TTC549 (cell line): ENCODE measurements around the gene PSMB2.

ENCODE experiments used
- FAIRE-seq: peaks from 2 replicates; lab custom pipeline; 2012; peaks lifted over from hg19 to GRCh38; lab: Jason Lieb, UNC

PSMB2 gene

DNA sequence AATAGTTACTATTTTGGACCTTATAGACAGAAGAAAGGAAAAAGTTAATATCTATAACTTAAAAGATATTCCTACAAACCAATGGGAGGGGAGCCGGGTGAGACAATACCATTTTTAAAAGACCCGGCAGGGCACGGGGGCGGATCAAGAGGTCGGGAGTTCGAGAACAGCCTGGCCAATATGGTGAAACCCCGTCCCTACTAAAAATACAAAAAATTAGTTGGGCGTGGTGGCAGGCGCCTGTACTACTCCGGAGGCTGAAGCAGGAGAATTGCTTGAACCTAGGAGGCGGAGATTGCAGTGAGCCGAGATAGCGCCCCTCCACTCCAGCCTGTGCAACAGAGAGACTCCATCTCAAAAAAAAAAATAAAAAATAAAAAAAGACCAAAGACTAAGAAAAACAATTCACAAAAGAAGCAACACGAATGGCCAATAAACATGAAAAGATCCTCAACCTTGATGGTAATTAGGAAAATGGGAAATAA is 1.2 kb upstream of the PSMB2 start:
- no peak for FAIRE-seq

DNA sequence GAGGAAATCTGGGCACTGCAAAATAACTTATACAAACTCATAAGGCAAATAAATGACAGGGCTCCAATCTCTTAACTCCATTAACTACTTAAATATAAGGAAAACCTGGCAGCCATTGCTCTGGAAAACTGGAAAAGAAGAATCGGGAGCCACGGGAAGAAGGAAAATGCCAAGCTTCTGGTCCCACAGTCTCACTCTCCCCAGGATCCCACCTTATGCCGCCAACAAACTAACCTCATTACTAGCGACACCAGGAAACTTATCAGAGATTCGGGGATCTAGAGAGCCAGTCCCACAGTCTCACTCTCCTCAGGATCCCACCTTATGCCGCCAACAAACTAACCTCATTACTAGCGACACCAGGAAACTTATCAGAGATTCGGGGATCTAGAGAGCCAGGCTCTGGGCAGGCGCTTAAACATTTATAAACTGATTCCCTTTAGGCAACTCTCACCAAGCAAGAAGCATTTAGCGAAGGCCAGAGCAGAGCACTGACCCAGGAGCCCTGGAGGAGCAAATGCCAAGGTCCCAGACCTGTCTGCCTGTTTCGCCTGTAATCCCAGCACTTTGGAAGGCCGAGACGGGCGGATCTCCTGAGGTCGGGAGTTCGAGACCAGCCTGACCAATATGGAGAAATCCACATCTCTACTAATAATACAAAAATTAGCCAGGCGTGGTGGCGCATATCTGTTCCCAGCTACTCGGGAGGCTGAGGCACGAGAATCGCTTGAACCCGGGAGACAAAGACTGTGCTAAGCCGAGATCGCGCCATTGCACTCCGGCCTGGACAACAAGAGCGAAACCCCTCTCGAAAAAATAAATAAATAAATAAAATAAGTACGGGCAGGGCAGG is 720 bp downstream of the PSMB2 start:
- FAIRE-seq, result no peak

DNA sequence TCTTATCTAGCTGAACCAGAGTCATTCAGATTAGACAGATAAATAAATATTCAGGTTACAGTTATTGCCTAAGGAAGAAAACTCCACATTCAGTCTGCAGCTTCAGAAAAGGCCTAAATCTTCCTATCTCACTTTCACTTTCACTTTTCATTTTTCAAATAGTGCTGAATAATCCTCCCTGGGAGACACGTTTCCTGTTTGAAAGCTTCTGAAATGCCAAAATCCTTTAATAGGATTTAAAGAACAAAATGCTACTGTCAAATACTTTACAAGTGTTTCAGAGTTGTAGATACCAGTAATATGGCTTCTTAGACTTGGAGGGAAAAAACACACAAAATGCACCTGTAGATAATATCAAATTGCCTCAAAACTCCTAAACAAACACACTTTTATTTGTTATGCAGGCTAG is 3.9 kb downstream of the PSMB2 start:
- FAIRE-seq, result no peak

DNA sequence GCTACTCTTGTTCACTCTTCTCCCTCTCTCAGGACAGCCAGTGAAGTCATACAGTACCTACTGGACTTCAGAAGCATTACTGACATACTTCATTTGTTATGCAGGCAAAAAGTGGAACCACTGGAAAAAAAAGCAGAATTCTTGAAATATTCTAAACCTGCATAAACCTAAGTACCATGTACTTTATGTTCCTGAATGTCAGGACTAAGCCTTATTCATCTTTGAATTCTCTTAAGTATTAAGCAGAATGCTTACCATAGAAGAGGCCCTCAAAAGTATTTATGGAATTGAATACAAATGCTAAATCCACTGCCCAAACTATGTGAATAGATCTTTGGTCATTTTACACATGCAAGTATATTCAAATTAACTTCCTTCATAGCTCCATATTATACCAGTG is 7.8 kb downstream of the PSMB2 start:
- FAIRE-seq, result no peak

DNA sequence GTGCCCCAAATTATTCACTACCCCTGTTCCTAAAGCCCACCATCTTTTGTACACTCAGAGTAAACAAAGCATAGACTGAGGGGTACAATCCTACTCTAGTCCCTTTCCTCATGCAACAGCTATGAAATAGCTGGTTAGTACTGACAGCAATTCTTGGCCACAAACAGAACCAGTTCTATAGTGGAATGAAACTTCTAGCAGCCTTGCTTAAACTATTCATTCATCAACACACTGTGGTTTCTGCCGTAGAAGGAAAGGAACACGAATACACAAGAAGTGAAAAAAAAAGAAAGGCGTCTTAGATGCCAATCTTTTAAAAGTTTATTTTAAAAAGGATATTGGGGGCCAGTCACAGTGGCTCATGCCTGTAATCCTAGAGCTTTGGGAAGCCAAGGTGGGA is 9.9 kb downstream of the PSMB2 start:
- no peak for FAIRE-seq

DNA sequence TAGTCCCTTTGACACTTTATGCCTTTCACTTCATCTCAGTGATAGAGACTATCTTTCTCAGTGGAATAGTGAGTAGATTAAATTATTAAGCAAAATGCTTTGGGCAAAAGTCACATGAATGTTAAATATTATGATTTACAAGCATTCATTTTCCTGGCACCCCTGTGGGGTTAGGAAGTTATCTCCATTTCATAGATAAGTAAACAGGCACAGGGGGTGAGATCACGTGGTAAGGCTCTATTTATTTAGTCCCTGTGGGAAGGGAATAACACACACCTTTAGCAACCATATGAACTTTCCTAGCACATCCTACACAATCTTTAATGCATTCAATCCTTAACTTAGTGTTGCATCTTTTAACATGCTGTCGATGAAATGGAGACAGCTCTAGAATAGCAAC is 12.3 kb downstream of the PSMB2 start:
- FAIRE-seq, result no peak

DNA sequence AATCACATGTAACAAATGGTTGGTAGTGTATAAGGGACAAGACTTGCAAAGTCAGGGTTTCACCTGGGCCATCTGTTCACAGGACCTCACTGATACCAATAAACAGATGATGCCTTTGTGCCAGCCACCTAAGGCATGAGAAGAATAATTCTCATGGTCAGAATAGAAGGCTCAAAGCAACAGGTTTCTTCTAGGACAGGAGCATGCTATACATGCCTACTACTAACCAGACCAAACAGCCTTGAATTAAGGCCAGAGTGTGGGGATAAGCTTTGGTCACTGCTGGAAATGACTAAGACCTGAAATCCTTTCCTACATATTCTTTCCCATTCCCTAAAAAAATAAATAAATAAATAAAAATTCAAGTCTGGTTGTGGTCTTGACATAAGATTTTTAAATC is 17.5 kb downstream of the PSMB2 start:
- no peak for FAIRE-seq

DNA sequence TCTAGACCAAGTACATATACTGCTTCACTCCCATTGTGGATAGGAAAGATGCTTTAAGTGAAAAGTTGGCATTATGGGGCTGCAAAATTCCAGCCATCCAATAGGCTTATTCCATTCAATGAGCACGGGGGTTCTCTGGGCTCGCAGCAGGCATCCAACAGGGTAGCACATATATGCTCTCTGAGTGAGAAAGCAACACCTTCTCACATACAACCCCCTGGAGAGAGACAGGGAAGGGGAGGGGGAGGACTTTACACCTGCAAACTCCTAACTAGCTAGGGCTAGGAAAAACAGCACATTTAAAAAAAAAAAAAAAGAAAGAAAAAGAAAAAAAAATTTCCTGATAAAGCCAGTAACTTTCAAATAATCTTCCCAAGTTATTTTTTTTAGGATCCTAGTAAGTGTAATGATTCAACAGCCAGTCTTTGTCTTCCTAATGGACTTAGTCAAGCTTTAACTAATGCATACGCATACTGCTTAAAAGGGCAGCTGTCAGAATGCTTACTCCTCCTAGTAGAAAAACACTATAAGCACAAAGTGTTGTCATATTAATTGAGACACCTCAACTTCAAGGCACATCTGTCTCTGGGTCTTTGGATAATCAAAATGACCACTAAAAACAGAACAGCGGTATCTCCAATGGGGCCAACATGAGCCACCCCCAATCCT is 18.7 kb downstream of the PSMB2 start:
- no peak for FAIRE-seq

DNA sequence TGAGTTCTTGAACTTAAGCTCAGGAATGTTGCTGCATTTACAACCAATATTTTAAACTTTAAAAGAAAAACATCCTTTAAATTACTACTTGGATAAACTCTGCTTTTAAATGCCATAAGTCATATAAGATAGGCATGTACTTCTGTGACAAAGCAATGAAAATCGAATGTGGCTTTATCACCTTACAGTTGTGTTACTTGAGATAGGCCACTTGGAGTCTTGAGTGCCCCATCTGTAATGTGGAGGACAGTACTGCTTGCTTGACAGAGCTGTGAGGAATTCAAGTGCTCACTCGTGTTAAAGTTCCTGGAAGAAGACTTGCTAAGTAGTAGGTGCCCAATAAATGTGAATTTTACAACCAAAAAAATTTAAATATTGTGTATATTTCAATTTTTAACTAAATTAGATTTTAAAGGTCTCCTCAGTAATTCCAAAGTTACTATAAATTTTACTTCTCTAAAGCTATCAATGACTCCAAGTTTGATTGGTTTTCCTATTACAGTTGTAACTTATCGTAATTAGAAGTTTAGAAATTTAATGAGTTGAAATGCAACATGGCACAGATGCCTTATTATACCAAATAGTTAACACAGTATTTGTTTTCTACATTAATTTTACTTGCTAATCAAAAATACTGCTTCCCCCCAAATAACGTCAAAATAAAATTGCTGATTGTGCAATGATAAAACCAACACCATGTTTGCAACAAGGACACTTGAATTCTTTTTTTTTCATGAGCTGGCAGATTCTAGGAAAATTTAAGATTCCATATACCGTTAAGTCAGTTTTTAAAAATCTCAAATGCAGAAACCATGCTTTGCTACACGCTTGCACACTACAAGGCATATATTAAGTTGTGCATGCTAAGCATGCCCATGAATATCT is 21.8 kb downstream of the PSMB2 start:
- FAIRE-seq, result no peak

DNA sequence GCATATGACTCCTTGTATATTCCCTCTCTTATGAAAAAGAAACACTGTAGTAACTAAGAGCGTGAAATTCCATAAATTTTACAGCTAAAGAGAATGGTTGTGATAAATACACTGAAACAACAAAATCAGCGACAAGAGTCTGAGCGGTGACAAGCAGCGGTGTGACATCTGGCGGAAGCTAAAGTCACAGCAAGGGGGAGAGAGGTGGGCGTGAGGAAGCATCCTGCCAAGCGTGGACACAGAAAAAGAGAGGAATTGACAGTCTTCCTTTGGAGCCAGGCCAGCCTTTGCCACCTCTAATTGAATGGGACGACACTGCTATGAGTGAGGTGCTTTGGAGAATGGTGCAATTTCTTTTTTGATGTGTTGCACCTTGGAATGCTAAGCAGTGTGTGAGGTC is 25.9 kb downstream of the PSMB2 start:
- no peak for FAIRE-seq

DNA sequence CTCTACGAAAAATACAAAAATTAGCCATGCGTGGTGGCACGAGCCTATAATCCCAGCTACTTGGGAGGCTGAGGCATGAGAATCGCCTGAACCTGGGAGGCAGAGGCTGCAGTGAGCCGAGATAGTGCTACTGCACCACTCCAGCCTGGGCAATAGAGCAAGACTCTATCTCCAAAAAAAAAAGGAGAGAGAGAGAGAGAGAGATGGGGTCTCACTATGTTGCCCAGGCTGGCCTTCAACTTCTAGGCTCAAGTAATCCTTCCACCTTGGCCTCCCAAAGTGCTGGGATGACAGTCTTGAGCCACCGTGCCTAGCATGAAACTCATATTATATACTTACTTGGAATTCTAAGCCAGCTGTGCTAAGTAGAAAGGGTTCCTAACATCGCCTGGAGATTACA is 29.7 kb downstream of the PSMB2 start:
- FAIRE-seq, result no peak

DNA sequence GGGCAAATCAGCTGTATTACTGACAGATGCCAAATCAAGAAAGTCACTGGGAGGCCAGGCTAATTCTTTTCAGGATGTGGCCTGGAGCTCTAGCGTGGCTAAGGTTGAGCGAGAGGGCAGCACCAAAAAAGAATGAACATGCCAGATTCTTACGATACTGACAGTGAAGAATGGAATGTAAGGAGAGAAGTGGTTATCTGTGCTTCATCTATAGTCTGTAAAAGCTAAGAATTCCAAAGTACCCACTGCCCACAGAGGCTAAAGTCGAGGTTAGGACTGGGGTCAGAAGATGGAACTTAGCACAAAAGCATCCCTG is 35.5 kb downstream of the PSMB2 start:
- FAIRE-seq, result no peak

DNA sequence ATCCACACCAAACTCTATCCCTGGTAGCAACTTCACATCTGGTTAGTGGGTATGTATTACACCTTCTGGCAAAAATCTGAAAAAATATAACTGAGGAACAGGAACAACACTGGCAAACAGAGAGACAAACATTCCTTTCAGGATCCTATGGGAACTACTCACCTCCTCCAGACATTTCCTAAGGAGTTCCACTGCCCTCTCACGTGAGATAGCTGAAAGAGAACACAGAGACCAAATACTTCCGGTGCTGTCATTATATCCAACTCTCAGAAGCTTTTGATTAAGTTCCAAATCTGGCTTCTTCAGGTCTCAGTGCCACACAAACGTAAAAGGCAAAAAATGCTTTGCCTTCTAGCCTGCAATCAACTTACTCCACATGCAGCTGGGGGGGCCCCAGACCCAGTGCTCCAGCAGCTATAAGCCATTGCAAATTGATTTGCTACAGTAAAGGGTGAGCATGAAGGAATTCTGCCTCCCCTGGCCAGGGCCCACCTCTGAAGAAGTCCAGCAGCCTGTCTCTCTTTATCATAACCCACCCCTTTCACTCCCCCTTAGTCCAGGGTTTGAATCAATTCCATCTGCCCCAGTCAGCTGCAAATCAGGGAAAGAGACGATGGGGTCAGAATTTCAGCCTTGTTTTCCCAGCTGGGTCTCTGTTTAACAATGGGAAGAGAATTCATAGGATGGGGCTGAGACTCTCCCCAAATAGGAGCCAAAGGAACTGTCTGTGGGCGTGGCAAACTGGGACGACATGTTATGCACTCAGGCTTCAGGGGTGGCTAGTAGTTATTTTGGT is 36.1 kb downstream of the PSMB2 start:
- no peak for FAIRE-seq

DNA sequence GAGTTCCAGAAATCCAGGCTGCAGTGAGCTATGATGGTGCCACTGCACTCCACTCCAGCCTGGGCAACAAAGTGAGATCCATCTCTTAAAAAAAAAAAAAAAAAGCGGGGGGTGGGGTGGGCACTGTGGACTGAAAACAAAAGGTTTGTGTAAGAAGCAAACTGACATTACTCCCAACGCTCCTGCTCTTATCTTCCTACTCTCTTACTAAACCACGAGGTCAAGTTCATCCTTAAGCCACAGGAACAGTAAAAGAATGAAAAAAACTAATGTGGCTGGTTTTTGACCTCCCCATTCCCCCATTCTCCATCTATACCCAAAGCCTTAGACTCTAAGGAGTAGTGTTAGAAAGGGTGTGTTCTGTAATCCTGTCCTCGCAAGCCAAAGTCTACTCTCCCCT is 37.4 kb downstream of the PSMB2 start:
- FAIRE-seq, result no peak

DNA sequence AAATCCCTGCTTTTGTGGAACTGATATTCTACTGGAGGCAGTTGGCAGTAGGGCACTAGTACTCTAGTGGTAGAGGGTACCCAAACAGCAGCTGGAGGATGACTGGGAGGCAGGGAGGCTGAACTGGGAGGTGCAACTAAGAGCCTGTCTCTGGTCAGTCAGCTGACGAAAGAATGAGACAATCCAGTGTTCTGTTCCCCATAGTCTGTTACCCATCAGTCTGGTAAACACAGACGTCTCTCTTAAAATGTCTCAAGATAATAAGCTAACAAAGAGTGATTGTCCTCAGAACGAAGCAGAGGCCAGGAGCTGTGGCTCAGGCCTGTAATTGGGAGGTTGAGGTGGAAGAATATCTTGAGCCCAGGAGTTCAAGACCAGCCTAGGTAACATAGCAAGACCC is 37.9 kb downstream of the PSMB2 start:
- FAIRE-seq, result no peak

DNA sequence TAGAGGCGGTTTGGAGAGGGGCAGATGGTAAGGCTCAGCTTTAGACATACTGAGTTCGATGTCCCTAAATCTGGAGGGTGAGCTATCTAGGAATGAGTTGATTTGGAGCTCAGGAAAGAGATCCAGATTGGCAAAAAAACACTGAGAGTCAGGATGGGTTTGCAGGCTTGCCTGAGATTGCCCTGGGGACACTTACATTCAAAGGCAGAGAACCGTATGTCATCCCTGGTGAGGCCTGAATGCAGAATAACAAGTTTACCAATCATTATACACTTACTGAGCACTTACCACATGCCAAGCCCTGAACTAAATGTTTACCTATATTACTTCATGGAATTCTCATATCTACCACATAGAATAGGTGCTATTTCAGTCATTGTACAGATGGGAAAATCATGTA is 40.7 kb downstream of the PSMB2 start:
- no peak for FAIRE-seq

DNA sequence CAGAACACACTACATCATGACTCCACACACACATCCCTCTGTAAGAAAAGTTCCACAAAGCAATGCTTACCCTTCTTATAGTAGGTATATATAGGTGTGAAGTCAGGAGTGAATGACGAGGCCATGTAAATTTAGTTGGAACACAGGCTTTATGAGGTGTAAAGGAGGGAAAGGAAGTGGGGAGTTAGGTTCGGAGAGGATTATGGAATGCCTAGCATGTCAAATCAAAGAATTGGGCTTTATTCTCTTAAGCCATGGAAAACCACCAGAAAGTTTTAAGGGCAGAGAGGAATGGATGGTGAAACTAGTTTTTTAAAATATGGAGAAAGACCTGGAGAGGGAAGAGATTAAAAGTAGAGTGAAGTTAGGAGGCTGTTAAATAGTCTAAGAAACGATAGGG is 41.9 kb downstream of the PSMB2 start:
- FAIRE-seq, result no peak

DNA sequence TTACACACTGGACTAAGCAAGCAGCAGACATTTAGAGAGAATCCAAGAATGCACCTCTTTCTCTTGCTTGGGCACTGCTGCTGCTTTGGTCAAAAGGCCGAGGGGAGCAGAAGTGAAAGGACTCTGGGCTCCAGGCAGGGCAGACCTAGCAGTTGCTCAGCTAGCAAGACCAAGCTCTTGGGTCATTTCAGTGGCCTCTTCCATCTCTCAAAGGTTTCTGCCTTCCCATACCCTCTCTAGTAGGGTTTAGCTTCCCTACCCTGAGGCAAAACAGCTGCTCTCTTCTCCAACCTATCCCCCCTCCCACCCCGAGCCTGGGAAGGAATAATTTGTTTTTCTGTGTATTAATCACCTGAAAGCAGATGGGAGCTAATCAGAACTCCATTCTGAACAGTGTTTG is 42.4 kb downstream of the PSMB2 start:
- no peak for FAIRE-seq

DNA sequence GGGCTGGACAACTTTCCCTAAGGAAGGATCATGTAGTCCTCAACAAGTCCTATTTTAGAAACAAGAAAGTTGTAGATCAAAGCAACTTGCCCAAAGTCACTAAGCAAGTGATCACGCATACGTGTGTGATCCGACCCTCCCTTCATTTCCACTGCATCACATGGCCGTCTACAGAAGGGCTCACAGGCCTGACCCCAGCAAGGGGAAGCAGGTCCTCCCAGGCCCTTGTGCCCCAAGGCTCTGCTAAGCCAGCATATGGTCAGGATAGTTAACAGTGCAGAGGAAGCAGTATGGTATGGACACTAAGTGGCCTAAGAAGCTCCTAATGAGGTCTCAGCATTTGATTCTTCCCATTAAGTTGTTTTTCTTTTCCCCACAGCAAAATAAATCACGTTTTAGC is 43.5 kb downstream of the PSMB2 start:
- no peak for FAIRE-seq

DNA sequence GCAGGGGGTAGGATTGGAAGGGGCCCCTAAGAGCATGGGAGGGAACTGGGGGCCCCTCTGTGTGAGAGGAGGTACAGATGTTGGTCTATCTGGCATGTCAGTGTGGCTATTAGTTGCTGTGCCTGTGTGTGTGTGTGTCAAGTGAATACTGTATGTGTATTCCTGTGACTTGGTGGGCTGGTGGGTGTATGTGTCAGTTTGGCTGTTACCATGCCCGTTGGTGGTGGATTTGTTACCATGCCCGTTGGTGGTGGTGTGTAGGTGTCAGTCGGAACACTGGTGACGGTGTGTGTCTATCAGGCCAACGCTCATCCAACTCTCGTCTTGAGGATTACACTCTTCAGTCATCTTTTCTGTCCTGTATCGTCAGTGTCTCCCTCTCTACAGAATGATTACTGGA is 45.6 kb downstream of the PSMB2 start:
- FAIRE-seq, result no peak

DNA sequence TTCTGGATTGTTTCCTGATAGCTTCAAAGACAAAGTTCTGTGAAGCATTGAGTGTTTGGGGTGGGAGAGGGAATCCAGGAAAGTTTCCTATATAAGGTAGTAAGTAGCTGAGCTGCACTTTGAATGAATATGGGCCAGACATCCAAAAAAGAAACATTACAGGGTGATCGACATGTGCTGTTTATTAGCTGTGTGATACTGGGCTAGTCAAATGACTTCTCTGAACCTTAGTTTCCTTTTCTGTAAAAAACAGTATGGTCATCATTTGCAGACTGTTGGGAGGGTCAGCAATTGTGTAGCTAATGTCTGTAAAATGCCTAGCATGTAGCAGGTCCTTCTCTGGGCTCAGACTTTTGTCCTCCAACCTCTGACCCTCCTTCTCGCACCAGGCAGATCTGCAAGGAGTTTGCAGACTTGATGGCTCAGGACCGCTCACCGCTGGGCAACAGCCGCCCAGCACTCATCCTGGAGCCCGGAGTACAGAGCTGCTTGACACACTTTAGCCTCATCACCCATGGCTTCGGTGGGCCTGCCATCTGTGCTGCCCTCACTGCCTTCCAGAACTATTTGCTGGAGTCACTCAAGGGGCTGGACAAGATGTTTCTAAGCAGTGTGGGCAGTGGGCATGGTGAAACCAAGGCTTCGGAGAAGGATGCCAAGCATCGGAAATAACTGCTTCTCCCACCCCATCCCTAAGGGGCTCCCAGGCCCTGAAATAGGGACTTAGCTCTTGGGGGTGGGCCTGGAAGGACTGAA is 47.1 kb downstream of the PSMB2 start:
- no peak for FAIRE-seq
